MM.1S (cell line): ENCODE data around the gene TOX2.

Source experiments
- EZH2 ChIP-seq: fragments of 300-600 bp; sonication (generic); optimal IDR thresholded peaks from 2 replicates; pipeline ENCODE3; 2017; ENCODE audit warnings: low read depth, mild to moderate bottlenecking, antibody characterized with exemption, low read length, mixed read lengths
- EZH2phosphoT487 ChIP-seq: fragments of 300-600 bp; sonication (generic); IDR thresholded peaks from 2 replicates; pipeline ENCODE4 v1.6.1; 2018; ENCODE audit warnings: antibody characterized with exemption, low read length
- TF ChIP-seq, protein P1 (sequence below): fragments of 300-600 bp; sonication (generic); IDR thresholded peaks from 2 replicates; pipeline ENCODE4 v1.5.1; 2016; ENCODE audit warnings: antibody characterized with exemption, low read length, mixed read lengths

DNA sequence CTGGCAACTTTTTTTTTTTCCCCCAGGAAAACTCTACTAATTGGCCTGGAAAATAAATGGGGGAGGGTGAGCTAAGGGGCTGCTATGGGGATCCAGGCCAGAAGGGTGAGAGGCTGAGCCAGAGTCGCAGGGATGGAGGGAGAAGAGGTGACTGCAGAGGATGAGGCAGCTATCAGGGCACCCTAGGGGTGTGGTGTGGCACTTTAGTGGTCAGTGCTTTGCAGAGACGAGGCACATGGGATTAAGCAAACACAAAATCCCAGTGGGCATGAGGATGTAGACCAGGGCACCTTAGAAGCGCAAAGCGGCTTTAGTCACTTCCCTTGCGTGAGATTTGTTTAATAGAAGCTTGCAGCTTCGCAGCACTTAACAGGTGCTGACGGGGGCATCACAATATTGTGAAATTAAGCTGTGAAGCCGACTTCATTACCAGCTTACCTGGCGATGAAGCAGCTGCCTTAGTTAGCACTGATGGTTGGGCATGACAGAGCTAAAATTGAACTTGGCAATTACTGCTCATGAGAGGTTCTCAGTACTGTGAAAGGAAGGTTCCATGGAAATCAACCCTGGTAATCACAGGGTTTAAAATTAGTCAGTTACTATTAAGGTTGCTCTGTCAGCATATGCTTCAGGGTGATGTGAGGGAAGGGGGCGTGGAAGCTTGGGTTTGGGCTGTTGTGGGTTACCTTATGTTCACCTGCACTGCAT lies 26.0 kb downstream of the TOX2 start:
- TF ChIP-seq, protein P1, sequence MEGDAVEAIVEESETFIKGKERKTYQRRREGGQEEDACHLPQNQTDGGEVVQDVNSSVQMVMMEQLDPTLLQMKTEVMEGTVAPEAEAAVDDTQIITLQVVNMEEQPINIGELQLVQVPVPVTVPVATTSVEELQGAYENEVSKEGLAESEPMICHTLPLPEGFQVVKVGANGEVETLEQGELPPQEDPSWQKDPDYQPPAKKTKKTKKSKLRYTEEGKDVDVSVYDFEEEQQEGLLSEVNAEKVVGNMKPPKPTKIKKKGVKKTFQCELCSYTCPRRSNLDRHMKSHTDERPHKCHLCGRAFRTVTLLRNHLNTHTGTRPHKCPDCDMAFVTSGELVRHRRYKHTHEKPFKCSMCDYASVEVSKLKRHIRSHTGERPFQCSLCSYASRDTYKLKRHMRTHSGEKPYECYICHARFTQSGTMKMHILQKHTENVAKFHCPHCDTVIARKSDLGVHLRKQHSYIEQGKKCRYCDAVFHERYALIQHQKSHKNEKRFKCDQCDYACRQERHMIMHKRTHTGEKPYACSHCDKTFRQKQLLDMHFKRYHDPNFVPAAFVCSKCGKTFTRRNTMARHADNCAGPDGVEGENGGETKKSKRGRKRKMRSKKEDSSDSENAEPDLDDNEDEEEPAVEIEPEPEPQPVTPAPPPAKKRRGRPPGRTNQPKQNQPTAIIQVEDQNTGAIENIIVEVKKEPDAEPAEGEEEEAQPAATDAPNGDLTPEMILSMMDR, result no peak
- TF ChIP-seq EZH2phosphoT487, result no peak
- TF ChIP-seq EZH2, result no peak
